ENCODE results near the gene SESN1.

The SESN1 gene

DNA sequence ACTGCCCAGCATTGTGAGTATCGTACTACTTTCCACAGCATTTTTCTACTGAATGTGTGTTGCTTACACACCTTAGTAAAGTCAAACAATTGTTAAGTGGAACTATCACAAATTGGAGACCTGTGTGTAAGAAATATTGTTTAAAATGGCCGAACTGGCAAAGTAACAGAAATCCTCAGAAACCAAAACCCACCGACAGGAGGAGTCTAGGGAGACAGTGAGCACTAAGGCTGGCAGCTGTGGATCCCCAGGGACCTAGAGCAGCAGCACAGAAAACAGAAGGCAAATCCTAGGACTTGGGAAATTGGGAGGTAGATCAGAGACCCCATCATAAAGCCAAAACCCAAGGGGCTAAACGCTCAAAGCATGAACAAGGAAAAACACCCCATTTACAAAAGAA, 69.9 kb downstream of the SESN1 start:
- TF ChIP-seq, protein P1, sequence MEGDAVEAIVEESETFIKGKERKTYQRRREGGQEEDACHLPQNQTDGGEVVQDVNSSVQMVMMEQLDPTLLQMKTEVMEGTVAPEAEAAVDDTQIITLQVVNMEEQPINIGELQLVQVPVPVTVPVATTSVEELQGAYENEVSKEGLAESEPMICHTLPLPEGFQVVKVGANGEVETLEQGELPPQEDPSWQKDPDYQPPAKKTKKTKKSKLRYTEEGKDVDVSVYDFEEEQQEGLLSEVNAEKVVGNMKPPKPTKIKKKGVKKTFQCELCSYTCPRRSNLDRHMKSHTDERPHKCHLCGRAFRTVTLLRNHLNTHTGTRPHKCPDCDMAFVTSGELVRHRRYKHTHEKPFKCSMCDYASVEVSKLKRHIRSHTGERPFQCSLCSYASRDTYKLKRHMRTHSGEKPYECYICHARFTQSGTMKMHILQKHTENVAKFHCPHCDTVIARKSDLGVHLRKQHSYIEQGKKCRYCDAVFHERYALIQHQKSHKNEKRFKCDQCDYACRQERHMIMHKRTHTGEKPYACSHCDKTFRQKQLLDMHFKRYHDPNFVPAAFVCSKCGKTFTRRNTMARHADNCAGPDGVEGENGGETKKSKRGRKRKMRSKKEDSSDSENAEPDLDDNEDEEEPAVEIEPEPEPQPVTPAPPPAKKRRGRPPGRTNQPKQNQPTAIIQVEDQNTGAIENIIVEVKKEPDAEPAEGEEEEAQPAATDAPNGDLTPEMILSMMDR (IDR thresholded peaks at IDR 0.05), result peak; percentile 7
- H3K27me3 Mint-ChIP-seq (ENCODE audit: low read depth, poor library complexity), result peaks cover 3% of the 10 kb centered on the region

DNA sequence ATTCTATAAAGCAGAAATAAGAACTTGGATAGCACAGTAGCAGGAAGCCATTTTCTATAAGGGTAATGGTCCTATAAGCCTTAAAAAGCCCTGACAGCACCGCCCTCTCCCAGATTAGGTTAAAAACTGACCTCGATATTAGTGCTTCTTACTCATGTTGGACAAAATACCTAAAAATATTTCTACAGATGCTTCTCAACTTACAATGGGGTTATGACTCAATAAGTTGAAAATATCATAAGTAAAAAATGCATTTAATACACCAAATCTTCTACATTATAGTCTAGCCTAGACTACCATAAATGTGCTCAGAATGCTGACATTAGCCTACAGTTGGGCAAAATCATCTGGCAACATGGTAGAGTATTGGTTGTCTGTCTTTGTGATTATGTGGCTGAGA, 70.3 kb downstream of the SESN1 start:
- Mint-ChIP-seq H3K36me3 (ENCODE audit: low read depth) (peaks cover 5% of the 10 kb centered on the region), H3K27me3 (ENCODE audit: low read depth, poor library complexity) (peaks cover 3% of the 10 kb centered on the region), H3K4me1 (no peaks in the 10 kb centered on the region), H3K4me3 (no peak overlapping the region), H3K27ac (no peak overlapping the region), H3K9me3 (peaks cover 5% of the 10 kb centered on the region)
- TF ChIP-seq, protein P1 (IDR thresholded peaks at IDR 0.05), result no peak
- DNase-seq, result no peak

More for the DNA sequence above, 69.9 kb downstream of the SESN1 start:
- DNase-seq, result peak; percentile 4
- peaks cover 5% of the 10 kb centered on the region for H3K36me3 Mint-ChIP-seq (ENCODE audit: low read depth)
- H3K27ac Mint-ChIP-seq, result peak overlapping the region; percentile 15
- H3K4me1 Mint-ChIP-seq, result no peaks in the 10 kb centered on the region
- H3K4me3 Mint-ChIP-seq, result no peak overlapping the region
- H3K9me3 Mint-ChIP-seq, result peaks cover 5% of the 10 kb centered on the region

DNA sequence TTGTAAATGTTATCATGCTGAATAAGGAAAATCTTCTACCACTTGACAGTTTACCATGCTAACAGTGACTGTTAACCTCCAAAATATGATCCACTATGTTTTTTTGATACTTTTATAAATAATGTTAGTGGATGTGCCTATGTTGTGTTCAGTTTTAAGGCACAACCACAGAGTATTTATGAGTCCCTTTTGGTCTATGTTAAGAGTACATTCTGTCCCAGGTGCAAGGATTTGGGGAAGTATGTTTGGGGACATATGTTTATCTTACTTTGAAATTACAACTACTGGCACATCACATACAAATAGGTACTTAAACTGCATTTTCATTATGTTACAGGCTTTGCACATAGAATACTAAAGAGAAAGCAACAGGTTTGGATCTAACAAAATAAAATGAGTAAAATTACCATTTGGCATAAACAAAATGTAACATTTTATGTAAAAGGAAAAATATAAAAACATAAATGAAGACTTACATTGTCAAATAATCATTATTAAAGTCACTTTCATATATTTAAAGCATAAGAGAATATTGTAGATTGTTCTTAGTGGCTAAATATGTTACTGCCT, 71.2 kb downstream of the SESN1 start:
- Mint-ChIP-seq H3K9me3 (peaks cover 5% of the 10 kb centered on the region), H3K4me1 (no peaks in the 10 kb centered on the region), H3K36me3 (ENCODE audit: low read depth) (peaks cover 5% of the 10 kb centered on the region), H3K4me3 (no peak overlapping the region), H3K27me3 (ENCODE audit: low read depth, poor library complexity) (peaks cover 3% of the 10 kb centered on the region), H3K27ac (no peak overlapping the region)
- TF ChIP-seq, protein P1 (IDR thresholded peaks at IDR 0.05), result no peak
- no peak for DNase-seq

DNA sequence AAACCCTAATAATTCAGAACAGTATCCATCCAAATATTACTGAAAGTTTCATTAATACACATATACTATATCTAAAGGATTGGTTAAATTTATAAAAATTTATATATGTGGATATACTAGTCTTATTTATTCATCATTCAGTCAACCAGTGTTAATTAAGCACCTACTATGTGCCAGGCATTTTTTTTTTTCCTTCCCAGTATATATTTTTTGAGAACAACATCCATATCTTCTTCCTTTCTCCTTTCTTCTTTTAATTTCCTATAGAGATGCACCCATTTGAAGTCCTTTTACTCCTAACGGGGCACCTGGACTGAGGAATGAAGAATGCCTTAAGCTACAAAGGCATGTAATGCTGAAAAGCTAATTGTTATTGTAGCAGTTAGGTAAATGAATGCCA, 72.8 kb downstream of the SESN1 start:
- H3K36me3 Mint-ChIP-seq (ENCODE audit: low read depth), result peaks cover 5% of the 10 kb centered on the region
- TF ChIP-seq, protein P1 (IDR thresholded peaks at IDR 0.05), result no peak
- no peaks in the 10 kb centered on the region for H3K4me1 Mint-ChIP-seq
- H3K9me3 Mint-ChIP-seq, result peaks cover 5% of the 10 kb centered on the region
- DNase-seq, result no peak
- no peak overlapping the region for H3K4me3 Mint-ChIP-seq
- peaks cover 3% of the 10 kb centered on the region for H3K27me3 Mint-ChIP-seq (ENCODE audit: low read depth, poor library complexity)
- no peak overlapping the region for H3K27ac Mint-ChIP-seq

DNA sequence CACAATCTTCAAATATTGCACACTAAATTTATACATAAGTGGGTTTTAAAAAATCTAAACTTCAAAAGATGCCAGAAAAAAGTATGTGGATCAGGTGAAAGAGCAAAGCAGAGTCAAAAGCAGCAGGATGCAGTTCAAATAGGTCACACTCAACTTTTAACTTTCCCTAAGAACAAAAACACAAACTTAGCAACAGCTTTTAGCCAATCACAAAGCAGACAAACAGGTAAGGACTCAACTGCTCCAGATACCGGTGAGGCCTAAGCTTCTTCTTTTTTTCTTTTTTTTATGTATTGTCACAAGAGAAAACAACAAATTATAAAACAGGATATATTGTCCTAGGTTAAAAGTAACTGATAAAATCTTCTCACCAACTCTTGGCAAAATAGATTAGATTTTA, 74.7 kb downstream of the SESN1 start:
- Mint-ChIP-seq H3K36me3 (ENCODE audit: low read depth) (no peaks in the 10 kb centered on the region), H3K4me1 (peaks cover 4% of the 10 kb centered on the region), H3K4me3 (no peak overlapping the region), H3K9me3 (no peaks in the 10 kb centered on the region), H3K27me3 (ENCODE audit: low read depth, poor library complexity) (no peaks in the 10 kb centered on the region), H3K27ac (no peak overlapping the region)
- TF ChIP-seq, protein P1 (IDR thresholded peaks at IDR 0.05), result no peak
- no peak for DNase-seq

DNA sequence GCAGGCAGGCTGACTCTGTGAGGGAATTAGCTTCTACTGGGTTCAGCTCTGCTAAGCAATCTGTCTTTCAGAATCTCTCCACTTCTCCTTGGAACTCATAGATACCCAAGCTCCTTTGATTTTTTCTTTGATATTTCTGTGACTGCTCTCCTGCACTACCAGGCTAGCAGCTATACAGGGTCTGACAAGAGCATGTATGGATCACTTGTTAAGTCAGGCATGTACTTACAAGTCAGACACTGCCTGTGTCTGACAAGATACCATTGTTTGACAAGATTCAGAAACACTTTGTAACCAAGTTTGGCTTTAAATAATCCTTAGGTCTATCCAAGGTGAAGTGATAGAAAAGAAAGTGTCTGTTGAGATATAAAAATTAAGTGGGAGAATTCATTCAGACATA, 79.5 kb downstream of the SESN1 start:
- Mint-ChIP-seq H3K4me1 (peaks cover 7% of the 10 kb centered on the region), H3K9me3 (no peaks in the 10 kb centered on the region), H3K4me3 (no peak overlapping the region), H3K27me3 (ENCODE audit: low read depth, poor library complexity) (no peaks in the 10 kb centered on the region), H3K27ac (no peak overlapping the region), H3K36me3 (ENCODE audit: low read depth) (no peaks in the 10 kb centered on the region)
- DNase-seq, result no peak
- TF ChIP-seq, protein P1 (IDR thresholded peaks at IDR 0.05), result no peak

Data from nephron progenitor cell (in vitro differentiated cells).